Ramos (cell line): ENCODE results near the gene DHRS3.

ENCODE experiments used
- in situ Hi-C: fragments of 300-500 bp; cut with MboI; formaldehyde crosslinking; loops from one replicate; pipeline ENCODE4 v1.14.3; 2022; ENCODE audit warnings: low sequenced_read_pairs; ENCODE audit not compliant: unreplicated experiment

Gene DHRS3

GRCh38 chr1:12602659-12603024 lies 15.4 kb downstream of the DHRS3 start:
- in situ Hi-C loops, result loop anchor here (25.0 kb wide), 1 partner anchor 290 kb away; no protein-coding TSS in a partner anchor

GRCh38 chr1:12601700-12602658 lies 16.0 kb downstream of the DHRS3 start:
- in situ Hi-C loops, result loop anchor here (25.0 kb wide), 1 partner anchor 290 kb away; no protein-coding TSS in a partner anchor

- in situ Hi-C loops, result loop anchor here (25.0 kb wide), 1 partner anchor 289 kb away; no protein-coding TSS in a partner anchor
Observed at GRCh38 chr1:12600880-12601633, 17.0 kb downstream of the DHRS3 start.

GRCh38 chr1:12600335-12600734 lies 17.7 kb downstream of the DHRS3 start:
- in situ Hi-C loops, result loop anchor here (25.0 kb wide), 1 partner anchor 288 kb away; no protein-coding TSS in a partner anchor

GRCh38 chr1:12599657-12600056 lies 18.4 kb downstream of the DHRS3 start:
- in situ Hi-C loops, result loop anchor here (25.0 kb wide), 1 partner anchor 287 kb away; no protein-coding TSS in a partner anchor

- in situ Hi-C loops, result no loop called here
Observed at GRCh38 chr1:12598974-12599373, 19.0 kb downstream of the DHRS3 start.

GRCh38 chr1:12597792-12598191 lies 20.2 kb downstream of the DHRS3 start:
- in situ Hi-C loops, result no loop called here

GRCh38 chr1:12596007-12596821 lies 21.8 kb downstream of the DHRS3 start:
- in situ Hi-C loops, result no loop called here

- in situ Hi-C loops, result no loop called here
Observed at GRCh38 chr1:12595757-12596006, 22.3 kb downstream of the DHRS3 start.

- in situ Hi-C loops, result no loop called here
Observed at GRCh38 chr1:12594966-12595756, 22.8 kb downstream of the DHRS3 start.

- in situ Hi-C loops, result no loop called here
Observed at GRCh38 chr1:12594490-12594889, 23.5 kb downstream of the DHRS3 start.

- in situ Hi-C loops, result no loop called here
Observed at GRCh38 chr1:12593621-12594066, 24.4 kb downstream of the DHRS3 start.

GRCh38 chr1:12592496-12592895 lies 25.5 kb downstream of the DHRS3 start:
- in situ Hi-C loops, result no loop called here

- in situ Hi-C loops, result no loop called here
Observed at GRCh38 chr1:12591267-12591938, 26.6 kb downstream of the DHRS3 start.

- in situ Hi-C loops, result no loop called here
Observed at GRCh38 chr1:12588695-12589094, 29.3 kb downstream of the DHRS3 start.

GRCh38 chr1:12587981-12588640 lies 29.9 kb downstream of the DHRS3 start:
- in situ Hi-C loops, result no loop called here

GRCh38 chr1:12585951-12586942 lies 31.8 kb downstream of the DHRS3 start:
- in situ Hi-C loops, result no loop called here
